Astrocyte (in vitro differentiated cells and primary cell): Measurements from ENCODE around the gene P4HA3.

ENCODE experiments used
- EZH2 ChIP-seq: IDR thresholded peaks from 2 replicates; pipeline ENCODE4 v1.6.1; 2012; ENCODE audit warnings: mild to moderate bottlenecking, low read length, inconsistent platforms; ENCODE audit not compliant: insufficient read depth
- TF ChIP-seq, protein P1 (sequence below): IDR thresholded peaks from 2 replicates; pipeline ENCODE4 v1.5.1; 2011; ENCODE audit warnings: low read depth, mild to moderate bottlenecking, inconsistent platforms, low read length, moderate library complexity; ENCODE audit not compliant: insufficient read depth

DNA sequence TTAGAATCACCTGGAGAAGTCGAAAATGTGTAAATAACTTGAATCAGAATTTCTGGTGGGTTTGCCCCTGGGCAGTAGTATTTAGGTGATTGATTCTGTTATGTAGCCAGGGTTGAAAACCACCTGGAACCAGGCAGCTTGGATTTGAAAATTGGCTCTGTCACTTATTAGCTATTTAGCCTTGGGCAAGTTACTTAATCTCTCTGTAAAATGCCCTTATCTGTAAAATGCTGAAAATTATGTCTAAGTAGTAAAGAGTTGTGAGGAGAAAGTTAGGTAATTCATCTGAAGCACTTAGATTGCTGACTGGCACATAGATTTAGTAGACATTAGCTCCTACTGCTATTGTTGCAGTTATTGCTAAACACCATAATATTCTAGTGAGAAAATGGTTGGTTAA lies 91.1 kb downstream of the P4HA3 start:
- TF ChIP-seq, protein P1, sequence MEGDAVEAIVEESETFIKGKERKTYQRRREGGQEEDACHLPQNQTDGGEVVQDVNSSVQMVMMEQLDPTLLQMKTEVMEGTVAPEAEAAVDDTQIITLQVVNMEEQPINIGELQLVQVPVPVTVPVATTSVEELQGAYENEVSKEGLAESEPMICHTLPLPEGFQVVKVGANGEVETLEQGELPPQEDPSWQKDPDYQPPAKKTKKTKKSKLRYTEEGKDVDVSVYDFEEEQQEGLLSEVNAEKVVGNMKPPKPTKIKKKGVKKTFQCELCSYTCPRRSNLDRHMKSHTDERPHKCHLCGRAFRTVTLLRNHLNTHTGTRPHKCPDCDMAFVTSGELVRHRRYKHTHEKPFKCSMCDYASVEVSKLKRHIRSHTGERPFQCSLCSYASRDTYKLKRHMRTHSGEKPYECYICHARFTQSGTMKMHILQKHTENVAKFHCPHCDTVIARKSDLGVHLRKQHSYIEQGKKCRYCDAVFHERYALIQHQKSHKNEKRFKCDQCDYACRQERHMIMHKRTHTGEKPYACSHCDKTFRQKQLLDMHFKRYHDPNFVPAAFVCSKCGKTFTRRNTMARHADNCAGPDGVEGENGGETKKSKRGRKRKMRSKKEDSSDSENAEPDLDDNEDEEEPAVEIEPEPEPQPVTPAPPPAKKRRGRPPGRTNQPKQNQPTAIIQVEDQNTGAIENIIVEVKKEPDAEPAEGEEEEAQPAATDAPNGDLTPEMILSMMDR, result no peak
- no peak for TF ChIP-seq EZH2
